HL-60 (cell line): ENCODE measurements around the gene COPB2.
"Not testable (repeated sequence)": the region's sequence is repeated elsewhere in the genome, so short reads cannot be mapped to it uniquely, and the experiment has no call there.

Source experiments
- DNase-seq, 2 experiments: peaks; one replicate each; pipeline ENCODE4 v3.0.0-alpha.2; 2010 to 2020; ENCODE audit warnings: low read depth in 1 of 2, low spot score in 1 of 2
- H3K27ac ChIP-seq: fragments of 250-450 bp; sonication (Bioruptor Pico); replicated peaks from 2 replicates; pipeline ENCODE4 v1.5.1; 2020; ENCODE audit warnings: mild to moderate bottlenecking, moderate library complexity
- H3K27me3 ChIP-seq: fragments of 250-450 bp; sonication (Bioruptor Pico); 2 replicates; pipeline ENCODE4 v1.5.1; 2021; ENCODE audit warnings: mild to moderate bottlenecking, moderate library complexity; ENCODE audit not compliant: insufficient read depth, poor library complexity, severe bottlenecking
- H3K4me3 ChIP-seq: replicated peaks from 2 replicates; pipeline ENCODE4 v1.5.1; 2011; ENCODE audit warnings: mild to moderate bottlenecking, control low read depth, low read length; ENCODE audit not compliant: insufficient read depth
- CTCF ChIP-seq: IDR thresholded peaks from one replicate; pipeline ENCODE4 v1.5.1; 2011; ENCODE audit warnings: low read length, control low read depth, inconsistent platforms; ENCODE audit not compliant: insufficient read depth
- GABPA ChIP-seq: IDR thresholded peaks from 2 replicates; pipeline ENCODE4 v1.6.1; 2012; ENCODE audit warnings: low read depth
- POLR2AphosphoS5 ChIP-seq: IDR thresholded peaks from 2 replicates; pipeline ENCODE4 v1.6.1; 2012; ENCODE audit warnings: low read depth
- SPI1 ChIP-seq: IDR thresholded peaks from 2 replicates; pipeline ENCODE4 v1.6.1; 2012; ENCODE audit warnings: low read depth, mild to moderate bottlenecking, borderline replicate concordance
- TF ChIP-seq, protein P1 (sequence below): IDR thresholded peaks from 2 replicates; pipeline ENCODE4 v1.6.1; 2012; ENCODE audit warnings: low read depth; ENCODE audit not compliant: insufficient replicate concordance

Gene COPB2

DNA sequence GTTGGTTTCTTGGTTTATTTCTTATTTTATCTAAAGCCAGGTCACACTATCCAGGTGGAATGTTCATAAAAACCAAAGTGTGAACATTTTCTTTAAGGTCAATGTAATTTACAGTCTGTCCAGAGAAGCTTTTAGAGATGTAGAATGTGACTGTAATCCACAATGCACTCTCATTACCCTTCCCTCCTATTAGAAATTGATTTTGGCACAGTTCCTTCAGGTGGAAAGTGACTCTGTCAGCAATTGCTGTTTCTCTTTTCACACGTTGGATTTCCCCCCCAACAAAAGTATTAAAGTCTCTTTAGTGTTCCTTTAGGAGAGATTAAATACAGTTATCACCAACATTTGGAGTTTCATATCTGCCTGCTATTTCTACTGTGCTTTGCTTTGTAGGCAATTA lies 31.6 kb upstream of the COPB2 start:
- no peak overlapping the region for H3K27ac ChIP-seq
- H3K4me3 ChIP-seq = no peak overlapping the region
- H3K27me3 ChIP-seq = no peaks in the 10 kb centered on the region
- no peak for DNase-seq
- TF ChIP-seq CTCF = no peak
- no peak for TF ChIP-seq GABPA
- TF ChIP-seq, protein P1, sequence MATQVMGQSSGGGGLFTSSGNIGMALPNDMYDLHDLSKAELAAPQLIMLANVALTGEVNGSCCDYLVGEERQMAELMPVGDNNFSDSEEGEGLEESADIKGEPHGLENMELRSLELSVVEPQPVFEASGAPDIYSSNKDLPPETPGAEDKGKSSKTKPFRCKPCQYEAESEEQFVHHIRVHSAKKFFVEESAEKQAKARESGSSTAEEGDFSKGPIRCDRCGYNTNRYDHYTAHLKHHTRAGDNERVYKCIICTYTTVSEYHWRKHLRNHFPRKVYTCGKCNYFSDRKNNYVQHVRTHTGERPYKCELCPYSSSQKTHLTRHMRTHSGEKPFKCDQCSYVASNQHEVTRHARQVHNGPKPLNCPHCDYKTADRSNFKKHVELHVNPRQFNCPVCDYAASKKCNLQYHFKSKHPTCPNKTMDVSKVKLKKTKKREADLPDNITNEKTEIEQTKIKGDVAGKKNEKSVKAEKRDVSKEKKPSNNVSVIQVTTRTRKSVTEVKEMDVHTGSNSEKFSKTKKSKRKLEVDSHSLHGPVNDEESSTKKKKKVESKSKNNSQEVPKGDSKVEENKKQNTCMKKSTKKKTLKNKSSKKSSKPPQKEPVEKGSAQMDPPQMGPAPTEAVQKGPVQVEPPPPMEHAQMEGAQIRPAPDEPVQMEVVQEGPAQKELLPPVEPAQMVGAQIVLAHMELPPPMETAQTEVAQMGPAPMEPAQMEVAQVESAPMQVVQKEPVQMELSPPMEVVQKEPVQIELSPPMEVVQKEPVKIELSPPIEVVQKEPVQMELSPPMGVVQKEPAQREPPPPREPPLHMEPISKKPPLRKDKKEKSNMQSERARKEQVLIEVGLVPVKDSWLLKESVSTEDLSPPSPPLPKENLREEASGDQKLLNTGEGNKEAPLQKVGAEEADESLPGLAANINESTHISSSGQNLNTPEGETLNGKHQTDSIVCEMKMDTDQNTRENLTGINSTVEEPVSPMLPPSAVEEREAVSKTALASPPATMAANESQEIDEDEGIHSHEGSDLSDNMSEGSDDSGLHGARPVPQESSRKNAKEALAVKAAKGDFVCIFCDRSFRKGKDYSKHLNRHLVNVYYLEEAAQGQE = no peak
- no peak for TF ChIP-seq SPI1
- TF ChIP-seq POLR2AphosphoS5 = no peak

DNA sequence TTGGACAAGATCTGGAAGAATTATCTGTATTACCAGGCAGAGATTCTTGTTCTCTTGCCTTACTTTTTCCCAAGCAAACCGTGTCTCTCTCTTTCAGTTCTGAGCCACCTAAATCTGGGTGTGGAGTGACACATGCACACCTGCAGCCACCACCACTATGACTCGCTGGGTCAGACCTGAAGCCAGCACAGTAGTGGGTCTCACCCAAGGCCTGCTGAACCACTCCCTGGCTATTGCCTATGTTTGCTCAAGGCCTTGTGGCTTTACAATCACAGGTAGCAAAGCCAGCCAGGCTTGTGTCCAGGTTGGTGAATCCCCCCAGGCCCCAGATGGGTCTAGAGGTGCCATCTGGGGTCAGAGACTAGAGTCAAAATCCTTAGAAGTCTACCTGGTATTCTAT lies 28.7 kb upstream of the COPB2 start:
- Histone ChIP-seq H3K27me3 (no peaks in the 10 kb centered on the region), H3K4me3 (no peak overlapping the region), H3K27ac (no peak overlapping the region)
- no peak for DNase-seq
- TF ChIP-seq SPI1 = no peak

DNA sequence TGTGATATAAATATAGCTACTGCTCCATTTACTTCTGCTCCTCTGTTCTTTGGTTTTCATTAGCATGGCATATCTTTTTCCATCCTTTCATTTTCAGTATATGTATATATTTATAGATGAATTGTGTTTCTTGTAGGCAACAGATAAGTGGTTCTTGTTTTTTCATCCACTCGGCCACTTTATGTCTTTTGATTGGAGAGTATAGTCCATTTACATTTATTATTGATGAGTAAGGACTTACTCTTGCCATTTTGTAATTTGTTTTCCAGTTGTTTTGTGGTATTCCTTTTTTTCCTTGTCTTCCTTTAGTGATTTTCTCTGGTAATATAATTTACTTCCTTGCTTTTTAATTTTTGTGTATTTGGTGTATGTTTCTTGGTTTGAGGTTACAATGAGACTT lies 26.8 kb upstream of the COPB2 start:
- Histone ChIP-seq H3K27me3 (no peaks in the 10 kb centered on the region), H3K4me3 (no peak overlapping the region), H3K27ac (no peak overlapping the region)
- no peak for DNase-seq
- TF ChIP-seq GABPA = no peak
- TF ChIP-seq POLR2AphosphoS5 = no peak
- no peak for TF ChIP-seq SPI1
- TF ChIP-seq, protein P1 = no peak
- no peak for TF ChIP-seq CTCF

DNA sequence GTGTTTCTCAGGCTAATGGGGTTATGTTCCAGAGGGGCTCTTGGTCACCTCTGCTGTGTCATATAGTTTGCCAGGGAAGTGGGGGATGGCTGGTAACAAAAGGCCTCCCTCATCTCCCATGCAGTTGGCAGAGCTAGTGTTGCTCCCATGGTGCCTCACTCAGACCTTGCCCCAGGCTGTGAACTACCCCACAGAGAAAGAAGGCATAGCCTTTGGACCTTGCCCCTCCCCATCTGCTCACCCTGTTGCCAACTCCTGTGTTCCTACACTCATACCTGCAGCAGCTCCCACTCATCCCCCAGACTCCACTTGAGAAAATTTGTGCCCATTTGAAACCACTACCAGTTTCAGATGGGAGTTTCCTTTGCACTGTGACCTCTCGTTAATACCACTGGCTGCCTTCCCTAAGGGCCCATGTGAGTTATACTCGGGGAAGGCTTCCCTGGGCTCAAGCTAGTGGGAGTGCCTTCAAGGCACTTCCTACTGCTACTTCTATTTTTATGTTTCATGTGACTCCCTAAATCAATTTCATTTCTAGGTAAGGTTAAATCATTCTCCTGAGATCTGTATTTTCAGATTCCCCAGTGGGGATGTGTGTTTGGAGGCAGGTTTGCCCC lies 25.3 kb upstream of the COPB2 start:
- no peak for DNase-seq
- Histone ChIP-seq H3K27me3 (no peaks in the 10 kb centered on the region), H3K4me3 (no peak overlapping the region), H3K27ac (no peak overlapping the region)
- TF ChIP-seq POLR2AphosphoS5 (no peak), SPI1 (no peak), CTCF (no peak), GABPA (no peak)
- TF ChIP-seq, protein P1 = no peak

DNA sequence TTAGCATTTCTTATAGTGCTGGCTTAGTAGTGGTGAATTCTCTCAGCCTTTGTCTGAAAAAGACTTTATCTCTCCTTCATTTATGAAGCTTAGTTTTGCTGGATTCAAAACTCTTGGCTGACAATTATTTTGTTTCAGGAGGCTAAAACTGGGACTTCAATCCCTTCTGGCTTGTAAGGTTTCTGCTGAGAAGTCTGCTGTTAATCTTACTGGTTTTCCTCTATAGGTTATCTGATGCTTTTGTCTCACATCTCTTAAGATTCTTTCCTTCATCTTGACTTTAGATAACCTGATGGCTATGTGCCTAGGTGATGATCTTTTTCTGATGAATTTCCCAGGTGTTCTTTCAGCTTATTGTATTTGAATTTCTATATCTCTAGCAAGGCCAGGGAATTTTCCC lies 23.4 kb upstream of the COPB2 start:
- not testable (repeated sequence) for DNase-seq, H3K27ac ChIP-seq, H3K27me3 ChIP-seq, H3K4me3 ChIP-seq

DNA sequence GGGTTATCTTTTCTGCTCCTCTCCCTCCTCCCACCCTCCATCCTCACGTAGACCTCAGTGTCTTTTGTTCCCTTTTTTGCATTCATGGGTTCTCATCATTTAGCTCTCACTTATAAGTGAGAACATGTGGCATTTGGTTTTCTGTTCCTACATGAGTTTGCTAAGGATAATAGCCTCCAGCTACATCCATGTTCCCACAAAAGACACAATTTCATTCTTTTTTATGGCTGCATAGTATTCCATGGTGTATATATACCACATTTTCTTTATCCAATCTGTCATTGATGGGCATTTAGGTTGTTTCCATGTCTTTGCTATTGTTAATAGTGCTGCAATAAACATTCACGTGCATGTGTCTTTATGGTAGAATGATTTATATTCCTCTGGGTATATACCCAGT lies 11.7 kb upstream of the COPB2 start:
- H3K27ac ChIP-seq, H3K27me3 ChIP-seq, DNase-seq, H3K4me3 ChIP-seq: not testable (repeated sequence)
